HepG2 (cell line): ENCODE data around the gene LRRC19. TPM values are rescaled to one million over a fixed set of nuclear protein-coding genes. Genes with fewer than 3 reads are reported as not detected.
A peak's percentile ranks its signal among the peaks of the same experiment; 100 is the strongest.

ENCODE experiments used
- BRF2 ChIP-seq: sonication (generic); formaldehyde crosslinking; IDR thresholded peaks from 2 replicates; pipeline ENCODE4 v1.8.1; 2022; ENCODE audit warnings: mild to moderate bottlenecking, missing genetic modification reagents
- CC2D1A ChIP-seq: sonication (generic); formaldehyde crosslinking; IDR thresholded peaks from 2 replicates; pipeline ENCODE4 v1.8.1; 2023; ENCODE audit warnings: mild to moderate bottlenecking, missing genetic modification reagents
- GATAD1 ChIP-seq: IDR thresholded peaks from 2 replicates; pipeline ENCODE4 v1.6.1; 2016; ENCODE audit warnings: missing genetic modification reagents, missing compliant biosample characterization
- HNF1B ChIP-seq: sonication (generic); formaldehyde crosslinking; IDR thresholded peaks from 2 replicates; pipeline ENCODE4 v1.5.1; 2020; ENCODE audit warnings: mild to moderate bottlenecking, moderate library complexity, missing genetic modification reagents
- LCORL ChIP-seq, 2 experiments: fragments of 450-650 bp in 1 of 2; sonication (generic) in 1 of 2; formaldehyde crosslinking in 1 of 2; IDR thresholded peaks; 2 replicates each; pipeline versions ENCODE4 v1.5.0 to v1.6.1; 2017 to 2020; ENCODE audit warnings: antibody characterized with exemption in 1 of 2, missing genetic modification reagents in 1 of 2
- PATZ1 ChIP-seq: sonication (generic); formaldehyde crosslinking; IDR thresholded peaks from 2 replicates; pipeline ENCODE4 v1.4.0; 2020; ENCODE audit warnings: missing genetic modification reagents
- RBM39 ChIP-seq: fragments of 200-400 bp; formaldehyde crosslinking; IDR thresholded peaks from one replicate; pipeline ENCODE4 v1.6.1; 2018; ENCODE audit warnings: antibody characterized with exemption, mild to moderate bottlenecking, low read depth, low read length; ENCODE audit not compliant: poor library complexity, severe bottlenecking
- SYNCRIP ChIP-seq: fragments of 200-400 bp; formaldehyde crosslinking; IDR thresholded peaks from 2 replicates; pipeline ENCODE4 v1.6.1; 2018; ENCODE audit warnings: mild to moderate bottlenecking, low read depth, low read length; ENCODE audit not compliant: insufficient read depth
- TCF12 ChIP-seq, 2 experiments: fragments of 450-650 bp in 1 of 2; sonication (generic) in 1 of 2; formaldehyde crosslinking in 1 of 2; IDR thresholded peaks; 2 replicates each; pipeline versions ENCODE4 v1.6.1 to v1.8.0; 2017 to 2022; ENCODE audit warnings: antibody characterized with exemption in 1 of 2, mild to moderate bottlenecking in 1 of 2, missing genetic modification reagents in 1 of 2, moderate library complexity in 1 of 2
- U2AF2 ChIP-seq: fragments of 200-400 bp; formaldehyde crosslinking; IDR thresholded peaks from 2 replicates; pipeline ENCODE4 v1.6.1; 2017; ENCODE audit warnings: low read depth, mild to moderate bottlenecking, low read length
- ZNF124 ChIP-seq: sonication (generic); formaldehyde crosslinking; IDR thresholded peaks from 2 replicates; pipeline ENCODE4 v1.4.0; 2020; ENCODE audit warnings: missing genetic modification reagents
- ZNF143 ChIP-seq: sonication (generic); formaldehyde crosslinking; IDR thresholded peaks from 2 replicates; pipeline ENCODE4 v1.4.0; 2020; ENCODE audit warnings: missing genetic modification reagents
- ZSCAN21 ChIP-seq: sonication (generic); formaldehyde crosslinking; IDR thresholded peaks from 2 replicates; pipeline ENCODE4 v1.8.0; 2022; ENCODE audit warnings: mild to moderate bottlenecking, missing genetic modification reagents, moderate library complexity, borderline replicate concordance
- polyA plus RNA-seq, 8 experiments: library from polyadenylated mRNA; depleted of rRNA in 3 of 8; stranded (reverse) in 7 of 8; unstranded in 1 of 8; fragments of >200 nt; fragmentation: Illumina TruSeq in 4 of 8; extraction: Trizol in 4 of 8; gene quantifications; 2 replicates each; pipeline versions ENCODE4 v1.2.1 to v1.2.3, GENCODE V29; 2011 to 2016; ENCODE audit warnings: low read depth in 4 of 8, missing spikeins in 1 of 8, mixed read lengths in 1 of 8; ENCODE audit not compliant: insufficient read depth in 1 of 8
- total RNA-seq, 5 experiments: library from RNA; depleted of rRNA; stranded (reverse); fragments of >200 nt; fragmentation: Illumina TruSeq; extraction: Trizol; gene quantifications; 2 replicates each; pipeline ENCODE4 v1.2.3, GENCODE V29; 2016; ENCODE audit warnings: low read depth in 1 of 5
- TF ChIP-seq, protein P1 (sequence below): IDR thresholded peaks from 2 replicates; pipeline ENCODE4 v1.6.1; 2016; ENCODE audit warnings: low read depth
- TF ChIP-seq, protein P2 (sequence below): sonication (generic); formaldehyde crosslinking; IDR thresholded peaks from 2 replicates; pipeline ENCODE4 v1.8.1; 2023; ENCODE audit warnings: mild to moderate bottlenecking, missing genetic modification reagents, borderline replicate concordance
- TF ChIP-seq, protein P3 (sequence below): sonication (generic); formaldehyde crosslinking; IDR thresholded peaks from 2 replicates; pipeline ENCODE4 v1.8.1; 2022; ENCODE audit warnings: low read depth, mild to moderate bottlenecking, missing genetic modification reagents

LRRC19 gene
- total and polyA plus RNA-seq, 2 of the 13 experiments (the other 11 are each of a cell fraction or from before 2014, with no cell fraction given), result not detected

GRCh38 chr9:26955921-26956859 lies 49.3 kb downstream of the LRRC19 start, which contains the start of gene IFT74 (continued):
- TF ChIP-seq PATZ1 (CRISPR knock-in tag) (peak; percentile 14; the same call in 1 of the 2 replicates), CC2D1A (CRISPR knock-in tag) (no peak), SYNCRIP (no peak), ZNF143 (no peak), BRF2 (CRISPR knock-in tag) (no peak), GATAD1 (CRISPR knock-in tag) (peak; percentile 79), LCORL (IDR thresholded peaks at IDR 0.05) (0 out of 2 replicates have a peak, but pooled peaks have one; percentile 47), LCORL (CRISPR knock-in tag; IDR thresholded peaks at IDR 0.05) (no peak), RBM39 (peak; percentile 54), ZNF124 (CRISPR knock-in tag) (no peak), HNF1B (CRISPR knock-in tag) (peak; percentile 71; the same call in 1 of the 2 replicates), ZSCAN21 (CRISPR knock-in tag) (no peak), TCF12 (IDR thresholded peaks at IDR 0.05) (no peak), TCF12 (CRISPR knock-in tag; IDR thresholded peaks at IDR 0.05) (no peak), U2AF2 (no peak)
- TF ChIP-seq, protein P1, sequence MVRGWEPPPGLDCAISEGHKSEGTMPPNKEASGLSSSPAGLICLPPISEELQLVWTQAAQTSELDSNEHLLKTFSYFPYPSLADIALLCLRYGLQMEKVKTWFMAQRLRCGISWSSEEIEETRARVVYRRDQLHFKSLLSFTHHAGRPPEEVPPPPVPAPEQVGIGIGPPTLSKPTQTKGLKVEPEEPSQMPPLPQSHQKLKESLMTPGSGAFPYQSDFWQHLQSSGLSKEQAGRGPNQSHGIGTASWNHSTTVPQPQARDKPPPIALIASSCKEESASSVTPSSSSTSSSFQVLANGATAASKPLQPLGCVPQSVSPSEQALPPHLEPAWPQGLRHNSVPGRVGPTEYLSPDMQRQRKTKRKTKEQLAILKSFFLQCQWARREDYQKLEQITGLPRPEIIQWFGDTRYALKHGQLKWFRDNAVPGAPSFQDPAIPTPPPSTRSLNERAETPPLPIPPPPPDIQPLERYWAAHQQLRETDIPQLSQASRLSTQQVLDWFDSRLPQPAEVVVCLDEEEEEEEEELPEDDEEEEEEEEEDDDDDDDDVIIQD (CRISPR knock-in tag), result no peak
- TF ChIP-seq, protein P2, sequence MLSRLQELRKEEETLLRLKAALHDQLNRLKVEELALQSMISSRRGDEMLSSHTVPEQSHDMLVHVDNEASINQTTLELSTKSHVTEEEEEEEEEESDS (CRISPR knock-in tag), result no peak
- TF ChIP-seq, protein P3, sequence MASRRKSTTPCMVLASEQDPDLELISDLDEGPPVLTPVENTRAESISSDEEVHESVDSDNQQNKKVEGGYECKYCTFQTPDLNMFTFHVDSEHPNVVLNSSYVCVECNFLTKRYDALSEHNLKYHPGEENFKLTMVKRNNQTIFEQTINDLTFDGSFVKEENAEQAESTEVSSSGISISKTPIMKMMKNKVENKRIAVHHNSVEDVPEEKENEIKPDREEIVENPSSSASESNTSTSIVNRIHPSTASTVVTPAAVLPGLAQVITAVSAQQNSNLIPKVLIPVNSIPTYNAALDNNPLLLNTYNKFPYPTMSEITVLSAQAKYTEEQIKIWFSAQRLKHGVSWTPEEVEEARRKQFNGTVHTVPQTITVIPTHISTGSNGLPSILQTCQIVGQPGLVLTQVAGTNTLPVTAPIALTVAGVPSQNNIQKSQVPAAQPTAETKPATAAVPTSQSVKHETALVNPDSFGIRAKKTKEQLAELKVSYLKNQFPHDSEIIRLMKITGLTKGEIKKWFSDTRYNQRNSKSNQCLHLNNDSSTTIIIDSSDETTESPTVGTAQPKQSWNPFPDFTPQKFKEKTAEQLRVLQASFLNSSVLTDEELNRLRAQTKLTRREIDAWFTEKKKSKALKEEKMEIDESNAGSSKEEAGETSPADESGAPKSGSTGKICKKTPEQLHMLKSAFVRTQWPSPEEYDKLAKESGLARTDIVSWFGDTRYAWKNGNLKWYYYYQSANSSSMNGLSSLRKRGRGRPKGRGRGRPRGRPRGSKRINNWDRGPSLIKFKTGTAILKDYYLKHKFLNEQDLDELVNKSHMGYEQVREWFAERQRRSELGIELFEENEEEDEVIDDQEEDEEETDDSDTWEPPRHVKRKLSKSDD (CRISPR knock-in tag), result no peak
